K562 (cell line): Measurements from ENCODE around the gene OR5D18.

Experiments
- CEBPB ChIP-seq: fragments of 450-650 bp; IDR thresholded peaks from 2 replicates; pipeline ENCODE4 v1.6.1; 2016; ENCODE audit warnings: missing genetic modification characterization, missing compliant biosample characterization
- CSDE1 ChIP-seq, 2 experiments: fragments of 450-650 bp; IDR thresholded peaks; 2 replicates each; pipeline ENCODE4 v1.6.1; 2016; ENCODE audit warnings: mild to moderate bottlenecking in 1 of 2
- MXI1 ChIP-seq: IDR thresholded peaks from 2 replicates; pipeline ENCODE4 v1.6.1; 2011; ENCODE audit warnings: low read depth, mild to moderate bottlenecking, improper control_type of control experiment, low read length
- SOX6 ChIP-seq: fragments of 450-650 bp; IDR thresholded peaks from 2 replicates; pipeline ENCODE4 v1.6.1; 2014; ENCODE audit warnings: mild to moderate bottlenecking
- XRCC5 ChIP-seq: fragments of 200-400 bp; formaldehyde crosslinking; IDR thresholded peaks from 2 replicates; pipeline ENCODE4 v1.6.1; 2017; ENCODE audit warnings: low read depth, mild to moderate bottlenecking, low read length
- ZC3H4 ChIP-seq: sonication (generic); formaldehyde crosslinking; IDR thresholded peaks from 2 replicates; pipeline ENCODE4 v1.9.0; 2021; ENCODE audit warnings: missing genetic modification reagents, borderline replicate concordance
- TF ChIP-seq, protein P1 (sequence below): sonication (generic); formaldehyde crosslinking; IDR thresholded peaks from 2 replicates; pipeline ENCODE4 v1.8.0; 2022; ENCODE audit warnings: mild to moderate bottlenecking, missing genetic modification reagents
- TF ChIP-seq, protein P2 (sequence below), 3 experiments: IDR thresholded peaks in 2 of 3; conservative IDR thresholded peaks in 1 of 3; 2 replicates each; pipeline ENCODE4 v1.5.1; 2011 to 2012; ENCODE audit warnings: low read length in 3 of 3, mild to moderate bottlenecking in 3 of 3, control low read depth in 2 of 3, improper control_type of control experiment in 1 of 3, inconsistent platforms in 1 of 3, low read depth in 1 of 3, mixed read lengths in 1 of 3, moderate library complexity in 1 of 3; ENCODE audit not compliant: insufficient read depth in 2 of 3
- TF ChIP-seq, protein P3 (sequence below): sonication (generic); formaldehyde crosslinking; IDR thresholded peaks from 2 replicates; pipeline ENCODE4 v1.4.0; 2020; ENCODE audit warnings: mild to moderate bottlenecking, missing genetic modification reagents
- TF ChIP-seq, protein P4 (sequence below): sonication (generic); formaldehyde crosslinking; IDR thresholded peaks from 2 replicates; pipeline ENCODE4 v1.8.1; 2023; ENCODE audit warnings: mild to moderate bottlenecking, missing genetic modification reagents

DNA sequence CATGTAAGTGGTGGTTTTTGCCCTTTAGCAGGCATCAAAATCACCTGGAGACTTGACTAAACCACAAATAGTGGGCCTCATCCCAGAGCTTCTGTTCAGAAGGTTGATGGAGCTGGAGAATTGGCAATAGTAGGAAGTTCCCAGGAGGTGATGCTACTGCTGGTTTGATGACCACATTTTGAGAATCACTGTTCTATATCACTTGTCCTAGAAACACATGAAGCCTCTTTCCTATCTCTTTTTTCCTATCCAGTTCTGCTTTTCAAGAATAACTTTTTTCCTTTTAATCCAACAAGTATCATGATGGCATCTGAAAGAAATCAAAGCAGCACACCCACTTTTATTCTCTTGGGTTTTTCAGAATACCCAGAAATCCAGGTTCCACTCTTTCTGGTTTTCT is 46.3 kb upstream of the OR5D18 start, which contains the start of gene OR5D13:
- TF ChIP-seq, protein P1, sequence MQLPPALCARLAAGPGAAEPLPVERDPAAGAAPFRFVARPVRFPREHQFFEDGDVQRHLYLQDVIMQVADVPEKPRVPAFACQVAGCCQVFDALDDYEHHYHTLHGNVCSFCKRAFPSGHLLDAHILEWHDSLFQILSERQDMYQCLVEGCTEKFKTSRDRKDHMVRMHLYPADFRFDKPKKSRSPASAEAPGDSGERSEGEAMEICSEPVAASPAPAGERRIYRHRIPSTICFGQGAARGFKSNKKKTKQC (CRISPR knock-in tag) = no peak
- no peak for TF ChIP-seq CEBPB
- no peak for TF ChIP-seq MXI1
- TF ChIP-seq ZC3H4 (CRISPR knock-in tag) = no peak
- TF ChIP-seq, protein P2, sequence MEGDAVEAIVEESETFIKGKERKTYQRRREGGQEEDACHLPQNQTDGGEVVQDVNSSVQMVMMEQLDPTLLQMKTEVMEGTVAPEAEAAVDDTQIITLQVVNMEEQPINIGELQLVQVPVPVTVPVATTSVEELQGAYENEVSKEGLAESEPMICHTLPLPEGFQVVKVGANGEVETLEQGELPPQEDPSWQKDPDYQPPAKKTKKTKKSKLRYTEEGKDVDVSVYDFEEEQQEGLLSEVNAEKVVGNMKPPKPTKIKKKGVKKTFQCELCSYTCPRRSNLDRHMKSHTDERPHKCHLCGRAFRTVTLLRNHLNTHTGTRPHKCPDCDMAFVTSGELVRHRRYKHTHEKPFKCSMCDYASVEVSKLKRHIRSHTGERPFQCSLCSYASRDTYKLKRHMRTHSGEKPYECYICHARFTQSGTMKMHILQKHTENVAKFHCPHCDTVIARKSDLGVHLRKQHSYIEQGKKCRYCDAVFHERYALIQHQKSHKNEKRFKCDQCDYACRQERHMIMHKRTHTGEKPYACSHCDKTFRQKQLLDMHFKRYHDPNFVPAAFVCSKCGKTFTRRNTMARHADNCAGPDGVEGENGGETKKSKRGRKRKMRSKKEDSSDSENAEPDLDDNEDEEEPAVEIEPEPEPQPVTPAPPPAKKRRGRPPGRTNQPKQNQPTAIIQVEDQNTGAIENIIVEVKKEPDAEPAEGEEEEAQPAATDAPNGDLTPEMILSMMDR (IDR thresholded peaks at IDR 0.05 in 2 of 3, conservative IDR thresholded peaks at IDR 0.05 in 1 of 3; ENCODE audit: insufficient read depth in 2 of 3, low read depth in 1 of 3, low read length in 3 of 3) = no peak
- TF ChIP-seq, protein P3, sequence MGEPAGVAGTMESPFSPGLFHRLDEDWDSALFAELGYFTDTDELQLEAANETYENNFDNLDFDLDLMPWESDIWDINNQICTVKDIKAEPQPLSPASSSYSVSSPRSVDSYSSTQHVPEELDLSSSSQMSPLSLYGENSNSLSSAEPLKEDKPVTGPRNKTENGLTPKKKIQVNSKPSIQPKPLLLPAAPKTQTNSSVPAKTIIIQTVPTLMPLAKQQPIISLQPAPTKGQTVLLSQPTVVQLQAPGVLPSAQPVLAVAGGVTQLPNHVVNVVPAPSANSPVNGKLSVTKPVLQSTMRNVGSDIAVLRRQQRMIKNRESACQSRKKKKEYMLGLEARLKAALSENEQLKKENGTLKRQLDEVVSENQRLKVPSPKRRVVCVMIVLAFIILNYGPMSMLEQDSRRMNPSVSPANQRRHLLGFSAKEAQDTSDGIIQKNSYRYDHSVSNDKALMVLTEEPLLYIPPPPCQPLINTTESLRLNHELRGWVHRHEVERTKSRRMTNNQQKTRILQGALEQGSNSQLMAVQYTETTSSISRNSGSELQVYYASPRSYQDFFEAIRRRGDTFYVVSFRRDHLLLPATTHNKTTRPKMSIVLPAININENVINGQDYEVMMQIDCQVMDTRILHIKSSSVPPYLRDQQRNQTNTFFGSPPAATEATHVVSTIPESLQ = no peak
- no peak for TF ChIP-seq SOX6
- TF ChIP-seq XRCC5 = no peak
- TF ChIP-seq, protein P4, sequence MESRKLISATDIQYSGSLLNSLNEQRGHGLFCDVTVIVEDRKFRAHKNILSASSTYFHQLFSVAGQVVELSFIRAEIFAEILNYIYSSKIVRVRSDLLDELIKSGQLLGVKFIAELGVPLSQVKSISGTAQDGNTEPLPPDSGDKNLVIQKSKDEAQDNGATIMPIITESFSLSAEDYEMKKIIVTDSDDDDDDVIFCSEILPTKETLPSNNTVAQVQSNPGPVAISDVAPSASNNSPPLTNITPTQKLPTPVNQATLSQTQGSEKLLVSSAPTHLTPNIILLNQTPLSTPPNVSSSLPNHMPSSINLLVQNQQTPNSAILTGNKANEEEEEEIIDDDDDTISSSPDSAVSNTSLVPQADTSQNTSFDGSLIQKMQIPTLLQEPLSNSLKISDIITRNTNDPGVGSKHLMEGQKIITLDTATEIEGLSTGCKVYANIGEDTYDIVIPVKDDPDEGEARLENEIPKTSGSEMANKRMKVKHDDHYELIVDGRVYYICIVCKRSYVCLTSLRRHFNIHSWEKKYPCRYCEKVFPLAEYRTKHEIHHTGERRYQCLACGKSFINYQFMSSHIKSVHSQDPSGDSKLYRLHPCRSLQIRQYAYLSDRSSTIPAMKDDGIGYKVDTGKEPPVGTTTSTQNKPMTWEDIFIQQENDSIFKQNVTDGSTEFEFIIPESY (CRISPR knock-in tag) = no peak
- no peak for TF ChIP-seq CSDE1 (IDR thresholded peaks at IDR 0.05)
